HepG2 (cell line): Measurements from ENCODE around the gene ZNF584. TPM values are rescaled to one million over a fixed set of nuclear protein-coding genes. Genes with fewer than 3 reads are reported as not detected.
A peak's percentile ranks its signal among the peaks of the same experiment; 100 is the strongest.

Experiments
- ARID3A ChIP-seq: IDR thresholded peaks from 2 replicates; pipeline ENCODE4 v1.6.1; 2012; ENCODE audit warnings: low read depth, low read length, improper control_type of control experiment
- FOSL2 ChIP-seq: sonication (generic); formaldehyde crosslinking; IDR thresholded peaks from 2 replicates; pipeline ENCODE4 v1.4.0; 2020; ENCODE audit warnings: missing genetic modification reagents
- FOXJ3 ChIP-seq: sonication (generic); formaldehyde crosslinking; IDR thresholded peaks from 2 replicates; pipeline ENCODE4 v1.4.0; 2020; ENCODE audit warnings: missing genetic modification reagents, mild to moderate bottlenecking, borderline replicate concordance
- KAT8 ChIP-seq: IDR thresholded peaks from 2 replicates; pipeline ENCODE4 v1.6.1; 2016; ENCODE audit warnings: missing genetic modification reagents, missing compliant biosample characterization
- MAFF ChIP-seq: IDR thresholded peaks from 2 replicates; pipeline ENCODE4 v1.6.1; 2011; ENCODE audit warnings: low read depth, low read length, improper control_type of control experiment
- MEIS2 ChIP-seq: sonication (generic); formaldehyde crosslinking; IDR thresholded peaks from 2 replicates; pipeline ENCODE4 v1.9.0; 2021; ENCODE audit warnings: mild to moderate bottlenecking, missing genetic modification reagents
- NFYB ChIP-seq: sonication (generic); formaldehyde crosslinking; IDR thresholded peaks from 2 replicates; pipeline ENCODE4 v1.4.0; 2020; ENCODE audit warnings: missing genetic modification reagents
- PATZ1 ChIP-seq: sonication (generic); formaldehyde crosslinking; IDR thresholded peaks from 2 replicates; pipeline ENCODE4 v1.4.0; 2020; ENCODE audit warnings: missing genetic modification reagents
- PCBP2 ChIP-seq: fragments of 200-400 bp; formaldehyde crosslinking; optimal IDR thresholded peaks from 2 replicates; pipeline ENCODE3; 2018; ENCODE audit warnings: low read length, low read depth; ENCODE audit not compliant: poor library complexity, severe bottlenecking
- RBM39 ChIP-seq: fragments of 200-400 bp; formaldehyde crosslinking; IDR thresholded peaks from one replicate; pipeline ENCODE4 v1.6.1; 2018; ENCODE audit warnings: antibody characterized with exemption, mild to moderate bottlenecking, low read depth, low read length; ENCODE audit not compliant: poor library complexity, severe bottlenecking
- XRCC5 ChIP-seq: fragments of 200-400 bp; formaldehyde crosslinking; optimal IDR thresholded peaks from 2 replicates; pipeline ENCODE3; 2017; ENCODE audit warnings: mild to moderate bottlenecking, low read length
- ZBTB10 ChIP-seq: sonication (generic); formaldehyde crosslinking; IDR thresholded peaks from 2 replicates; pipeline ENCODE4 v1.4.0; 2020; ENCODE audit warnings: missing genetic modification reagents, borderline replicate concordance
- ZBTB38 ChIP-seq: sonication (generic); formaldehyde crosslinking; IDR thresholded peaks from 2 replicates; pipeline ENCODE4 v1.5.1; 2020; ENCODE audit warnings: mild to moderate bottlenecking, missing genetic modification reagents
- ZFP82 ChIP-seq: sonication (generic); formaldehyde crosslinking; IDR thresholded peaks from 2 replicates; pipeline ENCODE4 v1.5.1; 2020; ENCODE audit warnings: mild to moderate bottlenecking, missing genetic modification reagents, borderline replicate concordance
- ZNF17 ChIP-seq: sonication (generic); formaldehyde crosslinking; IDR thresholded peaks from 2 replicates; pipeline ENCODE4 v1.5.0; 2020; ENCODE audit warnings: mild to moderate bottlenecking, missing genetic modification reagents
- ZNF577 ChIP-seq: sonication (generic); formaldehyde crosslinking; IDR thresholded peaks from 2 replicates; pipeline ENCODE4 v1.4.0; 2020; ENCODE audit warnings: mild to moderate bottlenecking, low read depth, missing genetic modification reagents, borderline replicate concordance
- ZNF713 ChIP-seq: sonication (generic); formaldehyde crosslinking; IDR thresholded peaks from 2 replicates; pipeline ENCODE4 v1.4.0; 2020; ENCODE audit warnings: mild to moderate bottlenecking, missing genetic modification reagents
- polyA plus RNA-seq, 8 experiments: library from polyadenylated mRNA; depleted of rRNA in 3 of 8; stranded (reverse) in 7 of 8; unstranded in 1 of 8; fragments of >200 nt; fragmentation: Illumina TruSeq in 4 of 8; extraction: Trizol in 4 of 8; gene quantifications; 2 replicates each; pipeline versions ENCODE4 v1.2.1 to v1.2.3, GENCODE V29; 2011 to 2016; ENCODE audit warnings: low read depth in 4 of 8, missing spikeins in 1 of 8, mixed read lengths in 1 of 8; ENCODE audit not compliant: insufficient read depth in 1 of 8
- total RNA-seq, 5 experiments: library from RNA; depleted of rRNA; stranded (reverse); fragments of >200 nt; fragmentation: Illumina TruSeq; extraction: Trizol; gene quantifications; 2 replicates each; pipeline ENCODE4 v1.2.3, GENCODE V29; 2016; ENCODE audit warnings: low read depth in 1 of 5
- TF ChIP-seq, protein P1 (sequence below): IDR thresholded peaks from 2 replicates; pipeline ENCODE4 v1.6.1; 2016; ENCODE audit warnings: control low read depth
- TF ChIP-seq, protein P2 (sequence below): sonication (generic); formaldehyde crosslinking; IDR thresholded peaks from 2 replicates; pipeline ENCODE4 v1.5.0; 2020; ENCODE audit warnings: missing genetic modification reagents
- TF ChIP-seq, protein P3 (sequence below): sonication (generic); formaldehyde crosslinking; IDR thresholded peaks from 2 replicates; pipeline ENCODE4 v1.4.0; 2020; ENCODE audit warnings: missing genetic modification reagents

Gene ZNF584
- total and polyA plus RNA-seq, 2 of the 13 experiments (the other 11 are each of a cell fraction or from before 2014, with no cell fraction given), result 2.4 to 7.0 TPM

DNA sequence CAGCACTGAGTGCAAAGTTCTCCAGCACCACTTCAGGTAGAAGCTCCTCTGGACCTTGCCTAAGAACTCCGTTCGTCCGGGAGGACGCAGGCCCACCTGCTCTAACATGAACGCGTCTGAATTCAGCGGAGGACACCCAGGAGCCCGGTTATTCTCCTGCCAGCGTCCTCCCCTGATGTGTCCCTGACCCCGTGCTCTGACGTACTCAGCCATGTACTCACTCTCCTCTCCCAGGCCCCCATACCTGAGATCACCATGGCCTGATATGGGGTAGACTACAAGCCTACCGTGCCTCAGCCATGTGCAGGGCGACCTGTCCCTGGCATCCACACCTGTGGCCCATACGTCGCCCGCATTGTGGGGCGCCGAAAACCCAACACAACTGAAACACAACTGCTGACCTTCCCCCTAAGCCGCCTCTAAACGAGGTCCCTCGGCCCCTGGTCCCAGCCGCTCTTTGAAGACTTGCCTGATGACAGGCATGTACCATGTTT is 744 bp upstream of the ZNF584 start (continued):
- no peak for TF ChIP-seq FOXJ3 (CRISPR knock-in tag)
- TF ChIP-seq RBM39, result peak; percentile 43
- TF ChIP-seq, protein P1, sequence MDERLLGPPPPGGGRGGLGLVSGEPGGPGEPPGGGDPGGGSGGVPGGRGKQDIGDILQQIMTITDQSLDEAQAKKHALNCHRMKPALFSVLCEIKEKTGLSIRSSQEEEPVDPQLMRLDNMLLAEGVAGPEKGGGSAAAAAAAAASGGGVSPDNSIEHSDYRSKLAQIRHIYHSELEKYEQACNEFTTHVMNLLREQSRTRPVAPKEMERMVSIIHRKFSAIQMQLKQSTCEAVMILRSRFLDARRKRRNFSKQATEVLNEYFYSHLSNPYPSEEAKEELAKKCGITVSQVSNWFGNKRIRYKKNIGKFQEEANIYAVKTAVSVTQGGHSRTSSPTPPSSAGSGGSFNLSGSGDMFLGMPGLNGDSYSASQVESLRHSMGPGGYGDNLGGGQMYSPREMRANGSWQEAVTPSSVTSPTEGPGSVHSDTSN (CRISPR knock-in tag), result no peak
- peak; percentile 19; the same call in 1 of the 2 replicates for TF ChIP-seq PATZ1
- TF ChIP-seq ZFP82 (CRISPR knock-in tag), result no peak
- TF ChIP-seq MEIS2 (CRISPR knock-in tag), result no peak
- TF ChIP-seq MAFF, result no peak
- no peak for TF ChIP-seq XRCC5
- TF ChIP-seq, protein P2, sequence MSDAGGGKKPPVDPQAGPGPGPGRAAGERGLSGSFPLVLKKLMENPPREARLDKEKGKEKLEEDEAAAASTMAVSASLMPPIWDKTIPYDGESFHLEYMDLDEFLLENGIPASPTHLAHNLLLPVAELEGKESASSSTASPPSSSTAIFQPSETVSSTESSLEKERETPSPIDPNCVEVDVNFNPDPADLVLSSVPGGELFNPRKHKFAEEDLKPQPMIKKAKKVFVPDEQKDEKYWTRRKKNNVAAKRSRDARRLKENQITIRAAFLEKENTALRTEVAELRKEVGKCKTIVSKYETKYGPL (CRISPR knock-in tag), result no peak
- TF ChIP-seq, protein P3, sequence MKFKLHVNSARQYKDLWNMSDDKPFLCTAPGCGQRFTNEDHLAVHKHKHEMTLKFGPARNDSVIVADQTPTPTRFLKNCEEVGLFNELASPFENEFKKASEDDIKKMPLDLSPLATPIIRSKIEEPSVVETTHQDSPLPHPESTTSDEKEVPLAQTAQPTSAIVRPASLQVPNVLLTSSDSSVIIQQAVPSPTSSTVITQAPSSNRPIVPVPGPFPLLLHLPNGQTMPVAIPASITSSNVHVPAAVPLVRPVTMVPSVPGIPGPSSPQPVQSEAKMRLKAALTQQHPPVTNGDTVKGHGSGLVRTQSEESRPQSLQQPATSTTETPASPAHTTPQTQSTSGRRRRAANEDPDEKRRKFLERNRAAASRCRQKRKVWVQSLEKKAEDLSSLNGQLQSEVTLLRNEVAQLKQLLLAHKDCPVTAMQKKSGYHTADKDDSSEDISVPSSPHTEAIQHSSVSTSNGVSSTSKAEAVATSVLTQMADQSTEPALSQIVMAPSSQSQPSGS (CRISPR knock-in tag), result no peak
- no peak for TF ChIP-seq ZNF17 (CRISPR knock-in tag)
- no peak for TF ChIP-seq NFYB (CRISPR knock-in tag)
- TF ChIP-seq ARID3A, result no peak
- TF ChIP-seq ZNF577 (CRISPR knock-in tag), result no peak
- no peak for TF ChIP-seq ZNF713 (CRISPR knock-in tag)
- 0 out of 2 replicates have a peak, but pooled peaks have one; percentile 25 for TF ChIP-seq ZBTB10 (CRISPR knock-in tag)
- TF ChIP-seq KAT8, result no peak
- no peak for TF ChIP-seq ZBTB38 (CRISPR knock-in tag)
- TF ChIP-seq PCBP2, result no peak
- TF ChIP-seq FOSL2 (CRISPR knock-in tag), result peak; percentile 11; the same call in 1 of the 2 replicates
